Measurements from ENCODE around the gene DUSP19. TPM values are rescaled to one million over a fixed set of nuclear protein-coding genes. Genes with fewer than 3 reads are reported as not detected.

The DUSP19 gene
- total RNA-seq, 1 donor from 2014 or later, result 11.4 TPM

DNA sequence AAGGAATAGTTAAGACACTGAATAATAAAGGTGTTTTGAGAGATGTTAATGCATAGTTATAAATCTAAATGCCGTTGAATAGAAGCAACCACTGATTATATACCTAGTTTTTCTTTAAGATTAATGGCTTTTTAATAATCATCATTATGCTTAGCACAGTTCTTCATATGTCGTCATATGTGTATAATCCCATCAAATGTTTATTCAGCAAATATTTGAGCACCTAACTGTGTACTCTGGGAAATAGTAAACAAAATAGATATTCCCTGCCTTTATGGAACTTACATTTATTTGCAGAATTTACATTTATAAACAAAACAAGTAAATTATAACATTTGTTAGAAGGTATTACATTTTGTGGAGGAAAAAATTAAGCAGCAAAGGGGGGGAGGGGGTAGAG lies 55.5 kb downstream of the DUSP19 start:
- DNase-seq, result no peak
- Histone ChIP-seq H3K4me1 (peaks cover 3% of the 10 kb centered on the region), H3K36me3 (peaks cover 32% of the 10 kb centered on the region), H3K4me3 (no peak overlapping the region), H3K27me3 (ENCODE audit: low read depth) (no peaks in the 10 kb centered on the region), H3K9me3 (replicated peaks) (no peaks in the 10 kb centered on the region), H3K27ac (replicated peaks) (no peak overlapping the region)
- intact Hi-C loops (cut with micrococcal nuclease), result no loop called here
- TF ChIP-seq, protein P1, sequence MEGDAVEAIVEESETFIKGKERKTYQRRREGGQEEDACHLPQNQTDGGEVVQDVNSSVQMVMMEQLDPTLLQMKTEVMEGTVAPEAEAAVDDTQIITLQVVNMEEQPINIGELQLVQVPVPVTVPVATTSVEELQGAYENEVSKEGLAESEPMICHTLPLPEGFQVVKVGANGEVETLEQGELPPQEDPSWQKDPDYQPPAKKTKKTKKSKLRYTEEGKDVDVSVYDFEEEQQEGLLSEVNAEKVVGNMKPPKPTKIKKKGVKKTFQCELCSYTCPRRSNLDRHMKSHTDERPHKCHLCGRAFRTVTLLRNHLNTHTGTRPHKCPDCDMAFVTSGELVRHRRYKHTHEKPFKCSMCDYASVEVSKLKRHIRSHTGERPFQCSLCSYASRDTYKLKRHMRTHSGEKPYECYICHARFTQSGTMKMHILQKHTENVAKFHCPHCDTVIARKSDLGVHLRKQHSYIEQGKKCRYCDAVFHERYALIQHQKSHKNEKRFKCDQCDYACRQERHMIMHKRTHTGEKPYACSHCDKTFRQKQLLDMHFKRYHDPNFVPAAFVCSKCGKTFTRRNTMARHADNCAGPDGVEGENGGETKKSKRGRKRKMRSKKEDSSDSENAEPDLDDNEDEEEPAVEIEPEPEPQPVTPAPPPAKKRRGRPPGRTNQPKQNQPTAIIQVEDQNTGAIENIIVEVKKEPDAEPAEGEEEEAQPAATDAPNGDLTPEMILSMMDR (IDR thresholded peaks at IDR 0.05; ENCODE audit: borderline replicate concordance), result no peak

DNA sequence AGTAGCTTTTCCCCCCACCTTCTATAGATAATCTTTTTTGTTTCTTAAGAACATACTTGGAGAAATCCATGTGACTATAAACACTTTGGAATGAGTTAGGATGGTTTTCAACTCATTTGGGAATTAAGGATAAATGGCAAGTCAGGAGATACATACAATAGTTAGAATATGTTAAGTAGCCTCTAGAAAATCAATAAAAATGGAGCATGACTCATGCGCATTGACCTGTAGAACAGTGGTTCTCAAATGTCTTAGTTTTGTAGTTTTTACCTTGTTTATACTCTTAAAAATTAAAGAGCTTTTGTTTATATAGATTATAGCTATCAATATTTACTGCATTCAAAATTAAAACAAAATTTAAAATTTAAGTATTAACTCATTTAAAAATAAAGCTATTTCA lies 70.4 kb downstream of the DUSP19 start:
- H3K36me3 ChIP-seq, result peaks cover 16% of the 10 kb centered on the region
- H3K4me1 ChIP-seq, result peaks cover 17% of the 10 kb centered on the region
- no peak overlapping the region for H3K4me3 ChIP-seq
- peaks cover 5% of the 10 kb centered on the region for H3K9me3 ChIP-seq (replicated peaks)
- DNase-seq, result no peak
- H3K27me3 ChIP-seq (ENCODE audit: low read depth), result no peaks in the 10 kb centered on the region
- TF ChIP-seq, protein P1 (IDR thresholded peaks at IDR 0.05; ENCODE audit: borderline replicate concordance), result no peak
- intact Hi-C loops (cut with micrococcal nuclease), result no loop called here
- no peak overlapping the region for H3K27ac ChIP-seq (replicated peaks)

DNA sequence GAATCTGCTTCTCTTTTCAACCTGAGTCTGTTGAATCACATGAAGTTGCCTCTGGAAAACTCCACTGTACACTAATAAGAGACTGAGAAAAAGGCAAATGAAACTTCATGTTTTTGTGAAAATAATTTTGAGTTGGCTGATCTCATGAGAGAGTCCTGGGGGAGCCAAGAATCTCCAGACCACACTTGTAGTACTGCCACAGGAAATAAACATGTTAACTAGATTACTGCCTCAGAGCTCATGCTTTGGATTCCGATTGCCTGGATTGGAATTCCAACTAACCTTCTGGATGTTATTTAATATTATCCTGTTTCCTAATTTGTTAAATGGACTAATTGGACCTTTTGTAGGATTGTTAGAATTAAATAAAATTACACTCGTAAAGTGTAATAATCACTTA lies 70.9 kb downstream of the DUSP19 start:
- TF ChIP-seq, protein P1 (IDR thresholded peaks at IDR 0.05; ENCODE audit: borderline replicate concordance), result no peak
- Histone ChIP-seq H3K27me3 (ENCODE audit: low read depth) (no peaks in the 10 kb centered on the region), H3K9me3 (replicated peaks) (peaks cover under 1% of the 10 kb centered on the region), H3K4me3 (no peak overlapping the region), H3K27ac (replicated peaks) (no peak overlapping the region), H3K36me3 (peaks cover 12% of the 10 kb centered on the region), H3K4me1 (peaks cover 17% of the 10 kb centered on the region)
- intact Hi-C loops (cut with micrococcal nuclease), result no loop called here
- no peak for DNase-seq

Other genes starting within 250 kb of the DUSP19 start
- 2.2 TPM for gene FRZB, start 212.1 kb upstream of the DUSP19 start, total RNA-seq
- 142 TPM for gene NCKAP1, start 40.3 kb upstream of the DUSP19 start, total RNA-seq
- 7.9 TPM for gene NUP35, start 45.7 kb downstream of the DUSP19 start, total RNA-seq